ENCODE data around the gene COX4I2.

The COX4I2 gene

GRCh38 chr20:31693987-31694661 lies 56.4 kb downstream of the COX4I2 start:
- Mint-ChIP-seq H3K4me3 (no peak overlapping the region), H3K27me3 (ENCODE audit: low read depth) (no peaks in the 10 kb centered on the region), H3K9me3 (no peaks in the 10 kb centered on the region), H3K27ac (peak overlapping the region; percentile 81), H3K36me3 (ENCODE audit: low read depth) (peaks cover 33% of the 10 kb centered on the region), H3K4me1 (ENCODE audit: low read depth) (peaks cover 52% of the 10 kb centered on the region)
- no peak for DNase-seq (ENCODE audit: low spot score)

All from T-helper 2 cell treated with Interferon-gamma antibody and Interleukin-4, amounts not matched to agents 5 μg/mL and 100 μg/mL, for 36 hours (primary cell).